Measurements from ENCODE around the gene VPS4A. TPM values are rescaled to one million over a fixed set of nuclear protein-coding genes. Genes with fewer than 3 reads are reported as not detected.

The VPS4A gene
- polyA plus RNA-seq, 1 donor (not counting 4 experiments of a cell fraction or from before 2014, with no cell fraction given), result 18.2 TPM

DNA sequence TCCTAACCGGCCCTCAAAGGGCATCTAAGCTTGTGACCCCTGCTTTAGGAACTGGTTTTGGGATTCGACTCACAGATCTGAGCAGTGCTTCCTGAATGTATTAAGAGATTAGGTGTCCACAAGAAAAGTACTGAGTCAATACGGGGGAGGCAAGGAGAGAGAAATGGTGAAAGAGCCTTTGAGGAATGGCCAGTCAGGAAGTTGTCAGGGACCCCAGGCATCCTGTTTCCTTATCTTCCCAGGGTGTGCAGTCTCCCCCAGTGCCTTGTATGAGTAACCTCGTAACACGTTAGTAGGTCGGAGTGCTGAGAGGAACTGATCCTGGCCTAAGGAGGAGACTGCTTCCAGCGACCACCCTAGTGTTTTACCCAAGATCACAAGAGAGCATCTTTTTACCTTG is 56.8 kb downstream of the VPS4A start:
- H3K9me3 ChIP-seq (ENCODE audit: control insufficient read depth, low read depth, low read length), result no peaks in the 10 kb centered on the region
- no peaks in the 10 kb centered on the region for H4K20me1 ChIP-seq (ENCODE audit: control insufficient read depth, extremely low read depth, insufficient read depth, low read length)
- TF ChIP-seq, protein P1, sequence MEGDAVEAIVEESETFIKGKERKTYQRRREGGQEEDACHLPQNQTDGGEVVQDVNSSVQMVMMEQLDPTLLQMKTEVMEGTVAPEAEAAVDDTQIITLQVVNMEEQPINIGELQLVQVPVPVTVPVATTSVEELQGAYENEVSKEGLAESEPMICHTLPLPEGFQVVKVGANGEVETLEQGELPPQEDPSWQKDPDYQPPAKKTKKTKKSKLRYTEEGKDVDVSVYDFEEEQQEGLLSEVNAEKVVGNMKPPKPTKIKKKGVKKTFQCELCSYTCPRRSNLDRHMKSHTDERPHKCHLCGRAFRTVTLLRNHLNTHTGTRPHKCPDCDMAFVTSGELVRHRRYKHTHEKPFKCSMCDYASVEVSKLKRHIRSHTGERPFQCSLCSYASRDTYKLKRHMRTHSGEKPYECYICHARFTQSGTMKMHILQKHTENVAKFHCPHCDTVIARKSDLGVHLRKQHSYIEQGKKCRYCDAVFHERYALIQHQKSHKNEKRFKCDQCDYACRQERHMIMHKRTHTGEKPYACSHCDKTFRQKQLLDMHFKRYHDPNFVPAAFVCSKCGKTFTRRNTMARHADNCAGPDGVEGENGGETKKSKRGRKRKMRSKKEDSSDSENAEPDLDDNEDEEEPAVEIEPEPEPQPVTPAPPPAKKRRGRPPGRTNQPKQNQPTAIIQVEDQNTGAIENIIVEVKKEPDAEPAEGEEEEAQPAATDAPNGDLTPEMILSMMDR (optimal IDR thresholded peaks at IDR 0.05 in 1 of 3, IDR thresholded peaks at IDR 0.05 in 1 of 3, conservative IDR thresholded peaks at IDR 0.05 in 1 of 3; ENCODE audit: extremely low read depth in 1 of 3, insufficient read depth in 2 of 3, low read length in 3 of 3), result no peak
- no peak for TF ChIP-seq EZH2 (IDR thresholded peaks at IDR 0.05; ENCODE audit: low read length)
- H3K9ac ChIP-seq (ENCODE audit: control insufficient read depth, extremely low read depth, insufficient read depth, low read length), result no peak overlapping the region
- H3K4me3 ChIP-seq (ENCODE audit: control insufficient read depth in 2 of 3, extremely low read depth in 1 of 3, insufficient read depth in 2 of 3, low read depth in 1 of 3, low read length in 3 of 3), result no peak overlapping the region
- H3K27me3 ChIP-seq (ENCODE audit: control insufficient read depth, extremely low read depth, insufficient read depth, low read length), result no peaks in the 10 kb centered on the region
- no peak overlapping the region for H2AFZ ChIP-seq (ENCODE audit: control insufficient read depth, low read length)
- DNase-seq (ENCODE audit: low read depth, low spot score) (no peak), FAIRE-seq (no peak)
- no peaks in the 10 kb centered on the region for H3K4me1 ChIP-seq (ENCODE audit: control insufficient read depth, extremely low read depth, insufficient read depth, low read length)
- peaks cover 32 to 37% of the 10 kb centered on the region in 2 experiments for H3K36me3 ChIP-seq (ENCODE audit: control insufficient read depth in 2 of 2, extremely low read depth in 1 of 2, insufficient read depth in 2 of 2, low read length in 2 of 2)
- H3K9me1 ChIP-seq (ENCODE audit: control insufficient read depth, extremely low read depth, insufficient read depth, low read length), result no peaks in the 10 kb centered on the region
- no peak overlapping the region for H3K27ac ChIP-seq (ENCODE audit: control insufficient read depth, insufficient read depth, low read length)
- H3K79me2 ChIP-seq (ENCODE audit: control insufficient read depth, insufficient read depth, low read length), result no peaks in the 10 kb centered on the region
- no peak overlapping the region for H3K4me2 ChIP-seq (ENCODE audit: control insufficient read depth, extremely low read depth, insufficient read depth, low read depth, low read length)
- dilution Hi-C loops (cut with MboI; ENCODE audit: extremely low pct_ligation_motif_present, low sequenced_read_pairs), result no loop called here

DNA sequence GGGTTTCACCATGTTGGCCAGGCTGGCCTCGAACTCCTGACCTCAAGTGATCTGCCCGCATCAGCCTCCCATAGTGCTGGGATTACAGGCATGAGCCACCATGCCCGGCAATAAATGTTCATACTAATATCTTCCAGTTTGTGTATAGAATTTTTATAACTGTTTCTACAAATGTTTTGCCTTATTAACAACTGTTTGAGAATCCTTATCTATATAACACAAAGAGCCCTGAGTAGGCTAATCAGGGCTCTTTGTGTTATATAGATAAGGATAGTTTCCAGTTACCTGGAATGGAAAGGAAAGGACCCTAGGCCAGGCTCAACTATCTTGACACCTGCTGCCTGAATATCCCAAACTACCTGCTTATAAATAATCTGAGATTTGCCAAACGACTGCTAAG is 57.7 kb downstream of the VPS4A start:
- H3K9me3 ChIP-seq (ENCODE audit: control insufficient read depth, low read depth, low read length), result no peaks in the 10 kb centered on the region
- H3K4me3 ChIP-seq (ENCODE audit: control insufficient read depth in 2 of 3, extremely low read depth in 1 of 3, insufficient read depth in 2 of 3, low read depth in 1 of 3, low read length in 3 of 3), result no peak overlapping the region
- H3K27me3 ChIP-seq (ENCODE audit: control insufficient read depth, extremely low read depth, insufficient read depth, low read length), result no peaks in the 10 kb centered on the region
- DNase-seq (ENCODE audit: low read depth, low spot score) (no peak), FAIRE-seq (no peak)
- H4K20me1 ChIP-seq (ENCODE audit: control insufficient read depth, extremely low read depth, insufficient read depth, low read length), result no peaks in the 10 kb centered on the region
- no peaks in the 10 kb centered on the region for H3K4me1 ChIP-seq (ENCODE audit: control insufficient read depth, extremely low read depth, insufficient read depth, low read length)
- no peaks in the 10 kb centered on the region for H3K79me2 ChIP-seq (ENCODE audit: control insufficient read depth, insufficient read depth, low read length)
- peaks cover 32 to 43% of the 10 kb centered on the region in 2 experiments for H3K36me3 ChIP-seq (ENCODE audit: control insufficient read depth in 2 of 2, extremely low read depth in 1 of 2, insufficient read depth in 2 of 2, low read length in 2 of 2)
- dilution Hi-C loops (cut with MboI; ENCODE audit: extremely low pct_ligation_motif_present, low sequenced_read_pairs), result no loop called here
- no peak overlapping the region for H3K4me2 ChIP-seq (ENCODE audit: control insufficient read depth, extremely low read depth, insufficient read depth, low read depth, low read length)
- no peak overlapping the region for H3K27ac ChIP-seq (ENCODE audit: control insufficient read depth, insufficient read depth, low read length)
- TF ChIP-seq, protein P1 (optimal IDR thresholded peaks at IDR 0.05 in 1 of 3, IDR thresholded peaks at IDR 0.05 in 1 of 3, conservative IDR thresholded peaks at IDR 0.05 in 1 of 3; ENCODE audit: extremely low read depth in 1 of 3, insufficient read depth in 2 of 3, low read length in 3 of 3), result no peak
- no peak for TF ChIP-seq EZH2 (IDR thresholded peaks at IDR 0.05; ENCODE audit: low read length)
- no peak overlapping the region for H3K9ac ChIP-seq (ENCODE audit: control insufficient read depth, extremely low read depth, insufficient read depth, low read length)
- H3K9me1 ChIP-seq (ENCODE audit: control insufficient read depth, extremely low read depth, insufficient read depth, low read length), result no peaks in the 10 kb centered on the region
- H2AFZ ChIP-seq (ENCODE audit: control insufficient read depth, low read length), result no peak overlapping the region
